Measurements from ENCODE around the gene SLC9A1.

SLC9A1 gene

GRCh38 chr1:27108588-27108987 is 46.3 kb downstream of the SLC9A1 start:
- H3K27ac ChIP-seq = 0 out of 2 replicates have a peak overlapping the region, but pooled peaks have one; percentile 35

GRCh38 chr1:27106561-27107323 is 48.2 kb downstream of the SLC9A1 start:
- TF ChIP-seq CTCF (IDR thresholded peaks at IDR 0.05) = no peak
- no peak for TF ChIP-seq ZFX (IDR thresholded peaks at IDR 0.05; ENCODE audit: borderline replicate concordance)
- peak overlapping the region; percentile 48; the same call in 1 of the 2 replicates for H3K27ac ChIP-seq

More at GRCh38 chr1:27108588-27108987, 46.3 kb downstream of the SLC9A1 start:
- TF ChIP-seq ZFX (IDR thresholded peaks at IDR 0.05; ENCODE audit: borderline replicate concordance) = no peak

- peak overlapping the region; percentile 48 for H3K27ac ChIP-seq
- no peak for TF ChIP-seq CTCF (IDR thresholded peaks at IDR 0.05)
- no peak for TF ChIP-seq ZFX (IDR thresholded peaks at IDR 0.05; ENCODE audit: borderline replicate concordance)
These were observed 49.9 kb downstream of the SLC9A1 start for GRCh38 chr1:27105018-27105417.

GRCh38 chr1:27103498-27103897 is 51.4 kb downstream of the SLC9A1 start:
- peak overlapping the region; percentile 48 for H3K27ac ChIP-seq
- TF ChIP-seq ZFX (IDR thresholded peaks at IDR 0.05; ENCODE audit: borderline replicate concordance) (no peak), CTCF (IDR thresholded peaks at IDR 0.05) (no peak)

- no peak for TF ChIP-seq ZFX (IDR thresholded peaks at IDR 0.05; ENCODE audit: borderline replicate concordance)
- peak; percentile 90 for TF ChIP-seq CTCF (IDR thresholded peaks at IDR 0.05)
- H3K27ac ChIP-seq = peak overlapping the region; percentile 48
These were observed 52.0 kb downstream of the SLC9A1 start for GRCh38 chr1:27102707-27103468.

GRCh38 chr1:27102134-27102706 is 52.7 kb downstream of the SLC9A1 start:
- H3K27ac ChIP-seq = peak overlapping the region; percentile 48; the same call in 1 of the 2 replicates
- TF ChIP-seq ZFX (IDR thresholded peaks at IDR 0.05; ENCODE audit: borderline replicate concordance) (no peak), CTCF (IDR thresholded peaks at IDR 0.05) (no peak)

- H3K27ac ChIP-seq = no peak overlapping the region
- TF ChIP-seq ZFX (IDR thresholded peaks at IDR 0.05; ENCODE audit: borderline replicate concordance) (no peak), CTCF (IDR thresholded peaks at IDR 0.05) (no peak)
These were observed 53.2 kb downstream of the SLC9A1 start for GRCh38 chr1:27101696-27102095.
